ENCODE results near the gene VMAC. TPM values are rescaled to one million over a fixed set of nuclear protein-coding genes. Genes with fewer than 3 reads are reported as not detected.

VMAC gene
- total and polyA plus RNA-seq, 2 of the 13 experiments (the other 11 are each of a cell fraction or from before 2014, with no cell fraction given): 2.4 TPM

DNA sequence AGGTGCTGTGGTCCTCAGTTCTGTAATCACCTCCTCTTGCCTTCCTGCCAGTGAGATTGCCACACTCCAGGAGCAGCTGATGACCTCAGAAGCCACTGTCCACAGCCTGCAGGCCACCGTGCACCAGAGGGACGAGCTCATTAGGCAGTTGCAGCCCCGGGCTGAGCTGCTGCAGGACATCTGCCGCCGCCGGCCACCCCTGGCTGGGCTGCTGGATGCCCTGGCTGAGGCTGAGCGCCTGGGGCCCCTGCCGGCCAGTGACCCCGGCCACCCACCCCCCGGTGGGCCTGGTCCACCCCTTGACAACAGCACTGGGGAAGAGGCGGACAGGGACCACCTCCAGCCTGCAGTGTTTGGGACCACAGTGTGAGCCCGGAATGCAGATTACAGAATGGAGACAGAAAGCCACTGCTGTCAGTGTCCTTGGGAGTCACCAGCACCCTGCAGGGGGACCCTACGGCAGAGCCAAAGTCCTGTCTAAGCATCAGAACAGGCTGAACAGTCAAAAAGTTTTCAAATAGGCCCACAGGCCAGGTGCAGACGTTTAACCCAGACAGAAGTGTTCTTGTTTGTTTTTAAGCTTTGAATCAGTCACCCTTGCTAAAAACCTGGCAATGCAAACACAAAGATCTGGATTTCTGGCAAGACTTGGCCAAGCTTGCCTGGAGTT lies 4.2 kb downstream of the VMAC start (continued):
- TF ChIP-seq SNAPC4 (CRISPR knock-in tag; IDR thresholded peaks at IDR 0.05) (peak; percentile 37; the same call in 1 of the 2 replicates), ZNF562 (CRISPR knock-in tag; IDR thresholded peaks at IDR 0.05; ENCODE audit: borderline replicate concordance) (no peak), ZMYM3 (CRISPR knock-in tag; IDR thresholded peaks at IDR 0.05) (peak; percentile 67; the same call in 1 of the 2 replicates), RFXANK (CRISPR knock-in tag; IDR thresholded peaks at IDR 0.05) (no peak), ZNF644 (CRISPR knock-in tag; IDR thresholded peaks at IDR 0.05; ENCODE audit: low read depth) (no peak), ZNF354B (CRISPR knock-in tag; IDR thresholded peaks at IDR 0.05) (no peak), TBX3 (IDR thresholded peaks at IDR 0.05; ENCODE audit: borderline replicate concordance) (no peak; the same call in 1 of the 2 replicates), AKNA (CRISPR knock-in tag; IDR thresholded peaks at IDR 0.05; ENCODE audit: borderline replicate concordance) (no peak), ZNF616 (CRISPR knock-in tag; IDR thresholded peaks at IDR 0.05; ENCODE audit: low read depth) (no peak), PHB2 (IDR thresholded peaks at IDR 0.05; ENCODE audit: partially characterized antibody) (no peak), JUNB (CRISPR knock-in tag; IDR thresholded peaks at IDR 0.05; ENCODE audit: borderline replicate concordance) (no peak), HINFP (CRISPR knock-in tag; IDR thresholded peaks at IDR 0.05; ENCODE audit: low read depth) (no peak), HIVEP1 (CRISPR knock-in tag; IDR thresholded peaks at IDR 0.05) (peak; percentile 50; the same call in 1 of the 2 replicates), ZXDC (CRISPR knock-in tag; IDR thresholded peaks at IDR 0.05) (no peak)
